GM18502 (cell line): ENCODE measurements around the gene ASMTL.
"Not testable (repeated sequence)": the region's sequence is repeated elsewhere in the genome, so short reads cannot be mapped to it uniquely, and the experiment has no call there.

ENCODE experiments used
- ATAC-seq: cut with Tn5 transposase; IDR thresholded peaks from one replicate; pipeline ENCODE4 v1.9.1; 2021; ENCODE audit warnings: mild to moderate bottlenecking; ENCODE audit not compliant: unreplicated experiment, poor library complexity

ASMTL gene

GRCh38 chrX:1412551-1413161 lies 40.1 kb downstream of the ASMTL start:
- no peak for ATAC-seq

GRCh38 chrX:1411326-1411725 lies 41.4 kb downstream of the ASMTL start:
- ATAC-seq, result no peak

GRCh38 chrX:1407035-1407434 lies 45.7 kb downstream of the ASMTL start:
- no peak for ATAC-seq

- ATAC-seq, result not testable (repeated sequence)
These were observed 46.9 kb downstream of the ASMTL start for GRCh38 chrX:1405769-1406168.

- not testable (repeated sequence) for ATAC-seq
These were observed 48.8 kb downstream of the ASMTL start for GRCh38 chrX:1403867-1404266.

- no peak for ATAC-seq
These were observed 49.5 kb downstream of the ASMTL start for GRCh38 chrX:1403228-1403627.

GRCh38 chrX:1401611-1402430 lies 50.9 kb downstream of the ASMTL start:
- ATAC-seq, result no peak

GRCh38 chrX:1400742-1401471 lies 51.8 kb downstream of the ASMTL start:
- ATAC-seq, result no peak

GRCh38 chrX:1400049-1400448 lies 52.7 kb downstream of the ASMTL start:
- no peak for ATAC-seq

- ATAC-seq, result no peak
These were observed 54.0 kb downstream of the ASMTL start for GRCh38 chrX:1398431-1399340.

- no peak for ATAC-seq
These were observed 55.1 kb downstream of the ASMTL start for GRCh38 chrX:1397441-1398270.

GRCh38 chrX:1397001-1397400 lies 55.7 kb downstream of the ASMTL start:
- ATAC-seq, result no peak

- no peak for ATAC-seq
These were observed 57.0 kb downstream of the ASMTL start for GRCh38 chrX:1395646-1396216.

GRCh38 chrX:1394731-1395501 lies 57.8 kb downstream of the ASMTL start:
- ATAC-seq, result no peak

GRCh38 chrX:1393871-1394615 lies 58.7 kb downstream of the ASMTL start:
- no peak for ATAC-seq

GRCh38 chrX:1392376-1393068 lies 60.2 kb downstream of the ASMTL start:
- ATAC-seq, result peak; percentile 37
